Measurements from ENCODE around the gene STAG2. TPM values are rescaled to one million over a fixed set of nuclear protein-coding genes. Genes with fewer than 3 reads are reported as not detected.

Gene STAG2
- 10 to 100 TPM; 37.5 to 54.6 TPM for total RNA-seq

GRCh38 chrX:123961268-123962005 is at the start of gene STAG2:
STAG2 (plus strand) TSS chrX:123961706; CDS start chrX:124022628, 60,922 bp downstream.

Other genes with a start within 250 kb of the STAG2 start
- 10 to 100 TPM; 46.8 to 66.6 TPM for gene THOC2, start 228.7 kb upstream of the STAG2 start, total RNA-seq
- 10 to 100 TPM; 11.0 to 14.0 TPM for gene XIAP, start 101.7 kb upstream of the STAG2 start, total RNA-seq

Measured in melanocyte of skin (primary cell).